Activated naive CD4-positive, alpha-beta T cell treated with anti-CD3 and anti-CD28 coated beads, Interleukin-2, amount 10 ng/mL, durations not matched to agents 7 days and 5 days (primary cell): ENCODE results near the gene CPT1B.
"Not testable (repeated sequence)": the region's sequence is repeated elsewhere in the genome, so short reads cannot be mapped to it uniquely, and the experiment has no call there.

ENCODE experiments used
- CTCF ChIA-PET: fragments of 350-600 bp; sonication (Branson Sonifier 250); formaldehyde crosslinking; loops from one replicate; lab custom pipeline; 2021; ENCODE audit warnings: antibody characterized with exemption; lab: Charles Lee
- DNase-seq: peaks from one replicate; pipeline ENCODE4 v3.0.0-alpha.2; 2020
- H3K27ac Mint-ChIP-seq: one replicate; pipeline ENCODE4 v1.8.0; 2021; ENCODE audit warnings: mild to moderate bottlenecking, moderate library complexity, mixed read lengths
- H3K27me3 Mint-ChIP-seq: one replicate; pipeline ENCODE4 v1.8.0; 2021; ENCODE audit warnings: mild to moderate bottlenecking, mixed read lengths
- H3K36me3 Mint-ChIP-seq: one replicate; pipeline ENCODE4 v1.8.0; 2021; ENCODE audit warnings: mixed read lengths
- H3K4me1 Mint-ChIP-seq: one replicate; pipeline ENCODE4 v1.8.0; 2021; ENCODE audit warnings: mixed read lengths
- H3K4me3 Mint-ChIP-seq: one replicate; pipeline ENCODE4 v1.8.0; 2021; ENCODE audit warnings: mild to moderate bottlenecking, moderate library complexity, mixed read lengths
- H3K9me3 Mint-ChIP-seq: one replicate; pipeline ENCODE4 v1.8.0; 2021; ENCODE audit warnings: mixed read lengths

Gene CPT1B

DNA sequence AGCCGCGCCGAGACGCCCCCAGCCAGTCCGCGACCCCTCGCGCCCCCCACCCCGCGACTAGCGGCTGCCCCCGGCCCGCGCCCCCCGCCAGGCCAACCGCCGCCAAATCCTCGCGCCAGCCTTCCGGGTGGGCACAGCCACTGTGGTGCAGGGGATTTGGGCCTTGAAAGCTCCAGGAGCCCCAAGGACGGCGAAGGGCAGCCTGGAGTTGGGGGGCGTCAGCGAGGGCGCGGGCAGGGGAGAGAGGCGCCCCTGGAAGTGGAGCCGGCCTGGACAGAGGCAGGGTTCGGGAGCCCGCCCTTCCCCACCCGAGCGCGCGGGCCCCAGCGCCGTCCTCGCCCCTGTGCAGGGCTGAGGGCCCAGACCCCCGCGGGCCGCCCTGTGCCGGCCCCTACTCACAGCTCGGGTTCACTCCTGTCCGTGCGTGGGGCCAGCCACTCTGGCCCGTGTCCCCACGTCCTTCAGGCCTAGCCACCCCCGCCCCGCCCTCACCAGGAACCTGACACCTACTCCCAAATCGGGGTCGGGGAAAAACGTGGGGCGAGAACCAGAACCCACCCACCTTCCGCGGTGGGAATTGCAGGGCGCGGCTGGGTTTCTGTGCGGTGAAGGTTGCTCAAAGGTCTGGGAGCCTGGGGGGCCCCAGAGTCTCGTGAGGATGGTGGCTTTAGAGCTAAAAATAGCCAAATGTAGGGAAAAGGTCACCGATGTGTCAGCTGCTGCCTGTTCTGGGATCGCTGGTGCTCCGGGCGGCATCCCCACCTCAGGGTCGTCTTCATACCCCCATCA is at the start of gene CPT1B:
CPT1B (minus strand) TSS at position 441 of the 789 bp plus-strand sequence. CDS start 512 bp downstream, outside the sequence.
- H3K9me3 Mint-ChIP-seq, result no peaks in the 10 kb centered on the region

DNA sequence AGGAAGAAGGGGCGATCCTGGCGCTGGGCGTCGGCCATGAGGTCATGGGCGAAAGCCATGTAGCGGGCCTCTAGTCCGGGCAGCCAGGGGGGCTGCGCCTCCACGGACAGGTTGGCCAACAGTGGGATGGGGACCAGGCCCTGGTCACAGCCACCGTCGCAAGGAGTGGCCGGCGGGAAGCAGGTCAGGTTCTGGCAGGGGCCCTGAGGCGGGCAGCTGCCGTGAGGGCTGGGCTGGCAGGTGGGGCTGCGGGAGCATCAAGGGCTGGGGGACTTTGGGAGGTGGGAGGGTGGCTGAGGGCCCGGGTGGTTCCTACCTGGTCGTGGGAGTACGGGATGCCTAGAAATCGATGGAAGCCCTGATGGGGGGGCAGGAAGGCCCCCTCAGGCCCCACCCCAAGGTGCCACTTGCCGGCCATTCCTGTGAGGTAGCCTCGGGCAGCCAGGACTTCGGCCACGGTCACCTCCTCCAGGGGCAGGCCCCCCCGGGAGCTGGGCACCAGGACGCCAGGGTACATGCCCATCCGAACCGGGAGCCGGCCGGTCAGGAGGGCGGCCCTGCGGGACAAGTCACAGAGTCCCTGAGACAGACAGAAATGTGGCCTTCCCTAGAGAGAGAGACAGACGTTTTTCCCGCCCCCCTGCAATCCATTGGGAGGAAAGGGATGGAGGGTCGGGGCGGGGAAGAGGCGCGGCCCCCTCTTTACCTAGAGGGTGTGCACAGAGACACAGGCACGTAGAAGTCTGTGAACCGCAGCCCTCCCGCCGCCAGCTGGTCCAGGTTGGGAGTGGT is 48.8 kb upstream of the CPT1B start:
- peaks cover 17% of the 10 kb centered on the region for H3K27me3 Mint-ChIP-seq
- CTCF ChIA-PET, result interaction anchor here (0.9 to 1.3 kb wide), 5 partner anchors 10 to 375 kb away, joined by 3 to 5 read pairs (median 4); no protein-coding TSS in a partner anchor
- H3K27ac Mint-ChIP-seq, result peak overlapping the region; percentile 82

More for the DNA sequence above, at the start of gene CPT1B:
- H3K27ac Mint-ChIP-seq, result peak within 1 kb of the TSS; percentile 76
- no peaks in the 10 kb centered on the region for H3K27me3 Mint-ChIP-seq
- H3K4me3 Mint-ChIP-seq, result peak within 1 kb of the TSS; percentile 44
- DNase-seq, result no peak
- peaks cover 25% of the 10 kb centered on the region for H3K36me3 Mint-ChIP-seq
- peaks cover 39% of the 10 kb centered on the region for H3K4me1 Mint-ChIP-seq
- CTCF ChIA-PET, result interaction anchor here (1.1 kb wide), 1 partner anchor 15 kb away, joined by 3 read pairs; the partner anchor contains the start of gene SYCE3

DNA sequence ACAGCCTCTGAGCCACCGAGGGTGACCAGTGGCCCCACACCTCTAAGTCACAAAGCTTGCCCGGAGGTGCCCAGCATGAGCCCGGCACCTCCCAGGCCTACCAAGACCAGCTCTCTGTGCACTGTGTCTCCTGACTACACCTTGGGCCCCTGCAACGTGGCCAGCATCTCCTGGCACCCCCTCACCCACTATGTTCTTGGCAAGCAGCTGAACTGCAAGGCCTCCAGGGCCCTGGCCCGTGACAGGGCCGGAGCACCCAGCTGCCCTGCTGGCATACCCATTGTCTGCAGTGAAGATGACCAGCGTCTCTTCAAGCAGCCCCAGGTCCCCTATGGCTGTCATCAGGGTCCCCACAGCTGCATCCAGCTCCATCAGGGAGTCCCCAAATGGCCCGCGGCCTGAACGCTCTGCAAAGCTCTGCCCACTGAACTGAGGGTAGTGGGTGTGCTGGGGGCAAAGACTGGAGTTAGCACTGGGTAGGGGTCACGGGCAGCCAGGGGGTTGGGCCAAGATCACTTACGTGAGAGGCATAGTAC is 48.2 kb upstream of the CPT1B start:
- Mint-ChIP-seq H3K4me1 (peaks cover 39% of the 10 kb centered on the region), H3K36me3 (peaks cover 9% of the 10 kb centered on the region), H3K27ac (peak overlapping the region; percentile 75), H3K27me3 (peaks cover 17% of the 10 kb centered on the region), H3K9me3 (no peaks in the 10 kb centered on the region), H3K4me3 (peak overlapping the region; percentile 69)
- CTCF ChIA-PET, result interaction anchor here (1.1 to 1.3 kb wide), 2 partner anchors 64 to 118 kb away, joined by 4 to 5 read pairs; no protein-coding TSS in a partner anchor
- DNase-seq, result no peak

More for the DNA sequence above, 48.8 kb upstream of the CPT1B start:
- no peaks in the 10 kb centered on the region for H3K9me3 Mint-ChIP-seq
- peaks cover 33% of the 10 kb centered on the region for H3K4me1 Mint-ChIP-seq
- DNase-seq, result no peak
- H3K36me3 Mint-ChIP-seq, result peaks cover 9% of the 10 kb centered on the region
- H3K4me3 Mint-ChIP-seq, result peak overlapping the region; percentile 84

DNA sequence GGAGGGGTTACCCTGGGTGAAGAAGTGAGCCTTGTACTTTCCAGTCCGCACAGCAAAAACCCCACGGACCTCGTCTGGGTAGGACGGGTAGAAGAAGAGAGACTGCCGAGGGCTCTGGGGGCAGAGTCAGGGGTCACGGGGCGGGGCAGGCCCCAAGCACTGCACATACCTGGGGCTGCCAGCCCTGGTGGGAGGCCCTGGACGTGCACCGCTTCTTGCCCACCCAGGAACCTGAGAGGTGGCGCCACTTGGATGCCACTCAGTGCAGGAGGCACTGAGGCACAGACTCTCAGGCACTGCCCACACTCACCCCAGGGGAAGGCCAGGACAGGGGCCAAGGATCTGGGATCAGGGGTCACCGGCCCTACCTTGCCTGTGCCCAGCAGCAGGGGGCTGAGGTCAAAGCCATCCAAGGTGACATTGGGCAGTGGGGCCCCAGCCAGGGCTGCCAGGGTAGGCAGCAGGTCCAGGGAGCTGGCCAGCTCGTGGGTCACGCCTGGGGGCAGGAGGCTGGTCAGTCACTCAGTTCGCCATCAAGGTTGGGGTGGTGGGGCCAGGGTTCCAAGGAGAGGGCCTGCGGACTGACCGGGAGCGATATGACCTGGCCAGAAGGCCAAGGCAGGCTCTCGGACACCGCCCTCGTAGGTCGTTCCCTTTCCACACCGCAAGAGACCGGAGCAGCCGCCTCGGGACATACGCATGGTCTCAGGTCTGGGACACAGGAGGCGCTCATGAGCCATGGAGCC is 47.5 kb upstream of the CPT1B start:
- Mint-ChIP-seq H3K27ac (no peak overlapping the region), H3K9me3 (no peaks in the 10 kb centered on the region), H3K27me3 (peaks cover 17% of the 10 kb centered on the region), H3K4me3 (no peak overlapping the region), H3K36me3 (peaks cover 9% of the 10 kb centered on the region), H3K4me1 (peaks cover 46% of the 10 kb centered on the region)
- CTCF ChIA-PET, result interaction anchor here (1.1 to 1.3 kb wide), 2 partner anchors 65 to 117 kb away, joined by 4 to 5 read pairs; no protein-coding TSS in a partner anchor
- DNase-seq, result no peak

DNA sequence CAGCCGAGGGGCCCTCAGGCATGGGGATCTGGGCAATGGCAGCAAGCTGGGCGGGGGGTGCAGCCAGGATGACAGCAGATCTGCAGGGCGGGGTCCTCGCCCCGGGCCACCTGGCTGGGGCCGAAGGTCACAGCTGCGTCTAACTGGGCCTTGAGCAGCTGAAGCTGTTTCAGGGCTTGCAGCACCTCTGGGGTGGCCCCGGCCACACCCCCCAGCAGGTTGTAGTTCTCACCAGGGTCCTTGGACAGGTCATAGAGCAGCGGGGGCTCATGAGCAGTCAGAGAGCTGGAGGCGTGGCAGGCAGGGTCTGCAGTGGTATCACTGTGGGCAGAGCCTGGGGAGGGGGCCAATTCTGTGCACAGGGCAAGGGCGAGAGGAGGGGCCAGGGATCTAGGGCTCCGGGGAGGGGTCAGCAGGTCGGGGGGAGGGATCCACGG is 46.9 kb upstream of the CPT1B start:
- peaks cover 9% of the 10 kb centered on the region for H3K36me3 Mint-ChIP-seq
- no peak overlapping the region for H3K4me3 Mint-ChIP-seq
- H3K9me3 Mint-ChIP-seq, result no peaks in the 10 kb centered on the region
- CTCF ChIA-PET, result no interaction called here
- no peak for DNase-seq
- H3K4me1 Mint-ChIP-seq, result peaks cover 52% of the 10 kb centered on the region
- peaks cover 15% of the 10 kb centered on the region for H3K27me3 Mint-ChIP-seq
- peak overlapping the region; percentile 33 for H3K27ac Mint-ChIP-seq

DNA sequence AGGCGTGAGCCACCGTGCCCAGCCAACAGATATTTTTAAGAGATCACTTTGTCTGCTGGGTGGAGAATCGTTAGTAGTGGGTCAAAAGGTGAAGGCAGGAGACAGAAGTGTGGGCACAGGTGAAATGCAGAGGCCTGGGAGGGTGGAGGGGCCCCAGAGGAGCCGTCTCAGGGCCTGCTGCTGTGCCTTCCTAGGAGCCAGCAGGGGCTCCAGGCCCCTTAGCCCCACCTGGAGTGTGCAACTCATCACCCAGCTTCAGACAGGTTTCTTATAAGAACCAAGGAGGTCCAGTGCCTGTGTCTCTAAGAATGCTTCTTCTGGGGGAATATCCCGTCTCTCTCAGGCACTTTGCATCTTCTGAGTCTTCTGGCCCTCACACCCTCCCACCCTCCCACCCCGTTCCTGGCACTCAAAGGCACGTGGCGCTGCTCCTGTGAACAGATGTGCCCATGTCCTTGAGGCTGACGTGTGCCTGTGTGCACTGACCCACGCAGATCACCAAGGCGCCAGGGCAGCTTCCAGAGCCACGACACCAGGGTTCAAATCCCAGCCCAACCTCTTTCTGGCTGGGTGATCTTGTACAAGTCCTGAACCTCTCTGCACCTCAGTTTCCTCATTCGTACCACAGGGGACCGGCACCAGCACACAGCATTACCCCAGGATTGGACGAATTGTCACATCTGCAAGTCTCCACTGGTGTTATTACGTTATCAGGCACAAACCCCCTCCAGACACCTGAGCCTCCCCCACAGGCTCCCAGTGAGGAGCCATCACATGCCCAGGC is 46.3 kb upstream of the CPT1B start:
- Mint-ChIP-seq H3K4me3 (no peak overlapping the region), H3K27me3 (peaks cover 9% of the 10 kb centered on the region)
- CTCF ChIA-PET, result no interaction called here

DNA sequence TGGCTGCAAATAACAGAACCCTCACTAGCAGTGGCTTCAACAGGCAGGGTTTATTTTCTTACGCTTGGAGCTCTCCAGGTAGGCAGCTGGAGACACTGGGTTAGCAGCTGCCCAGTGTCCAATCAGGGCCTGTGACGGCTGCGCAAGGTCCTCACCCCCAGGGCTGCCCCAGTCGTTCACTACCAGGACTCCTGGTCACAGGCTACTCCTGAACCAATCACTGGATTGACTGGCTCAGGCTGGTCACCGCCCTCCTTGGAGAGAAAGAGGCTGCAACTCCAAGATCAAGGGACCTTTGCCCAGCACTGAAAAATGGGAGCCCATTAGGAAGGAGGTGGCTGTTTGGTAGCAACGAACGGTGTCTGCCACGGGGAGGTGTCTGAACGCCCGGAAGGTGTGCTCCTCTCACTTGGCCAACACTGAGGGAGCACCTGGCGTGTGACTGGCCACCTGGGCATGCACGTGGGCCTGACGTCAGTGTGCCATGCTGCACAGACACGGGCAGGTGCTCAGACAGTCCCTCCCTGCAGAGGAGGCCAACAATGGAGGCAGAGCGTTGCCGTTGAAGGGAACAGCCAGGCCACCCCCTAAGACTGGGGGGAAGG is 44.6 kb upstream of the CPT1B start:
- Mint-ChIP-seq H3K4me1 (peaks cover 54% of the 10 kb centered on the region), H3K36me3 (peaks cover 7% of the 10 kb centered on the region), H3K27me3 (no peaks in the 10 kb centered on the region), H3K27ac (peak overlapping the region; percentile 100), H3K4me3 (peak overlapping the region; percentile 85), H3K9me3 (no peaks in the 10 kb centered on the region)
- CTCF ChIA-PET, result interaction anchor here (2.2 to 3.7 kb wide), 3 partner anchors 69 to 95 kb away, joined by 6 to 46 read pairs (median 14); partner anchors contain the start of genes SCO2 and TYMP
- DNase-seq, result no peak

More for the DNA sequence above, 46.3 kb upstream of the CPT1B start:
- peaks cover 58% of the 10 kb centered on the region for H3K4me1 Mint-ChIP-seq
- no peaks in the 10 kb centered on the region for H3K9me3 Mint-ChIP-seq
- no peak overlapping the region for H3K27ac Mint-ChIP-seq
- peaks cover 9% of the 10 kb centered on the region for H3K36me3 Mint-ChIP-seq
- DNase-seq, result no peak

DNA sequence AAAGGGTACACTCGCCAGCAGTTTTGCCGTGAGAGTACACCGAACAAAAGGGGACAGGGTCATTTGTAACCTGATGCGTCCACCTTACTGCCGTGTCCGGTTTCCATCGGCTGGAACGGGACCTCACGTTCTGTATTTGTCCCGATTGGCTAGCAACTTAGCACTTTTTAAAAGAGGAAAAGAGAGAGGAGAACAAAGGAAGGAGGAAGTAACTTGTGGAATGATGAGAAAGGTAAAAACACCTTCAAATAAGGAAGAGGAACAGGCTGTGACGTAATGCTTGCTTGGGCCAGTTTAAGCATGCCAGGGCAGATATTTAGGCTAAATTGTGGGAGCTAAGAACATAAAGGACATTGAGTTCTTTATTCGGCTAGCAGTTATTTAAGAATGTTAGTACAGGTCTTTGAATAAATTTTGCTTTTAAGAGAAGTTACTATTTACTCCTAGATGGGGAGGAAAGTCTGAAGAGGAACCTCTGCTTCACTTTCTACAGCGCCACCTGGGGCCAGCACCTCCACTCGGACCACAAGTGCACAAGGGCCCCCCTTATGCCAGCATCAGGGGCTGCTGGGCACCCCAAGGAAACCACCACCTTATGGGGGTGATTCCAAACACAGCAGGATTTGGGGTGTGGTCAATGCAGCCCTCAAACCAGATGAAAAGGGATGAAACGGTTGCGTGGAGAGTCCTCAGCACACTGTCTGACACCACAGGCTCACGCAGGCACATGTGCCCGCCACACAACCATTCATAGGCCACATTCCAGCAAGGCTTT is 43.9 kb upstream of the CPT1B start:
- no peaks in the 10 kb centered on the region for H3K27me3 Mint-ChIP-seq
- H3K36me3 Mint-ChIP-seq, result peaks cover 7% of the 10 kb centered on the region
- H3K4me3 Mint-ChIP-seq, result peak overlapping the region; percentile 85
- peak overlapping the region; percentile 100 for H3K27ac Mint-ChIP-seq
- peak; percentile 61 for DNase-seq
- no peaks in the 10 kb centered on the region for H3K9me3 Mint-ChIP-seq
- peaks cover 54% of the 10 kb centered on the region for H3K4me1 Mint-ChIP-seq
- CTCF ChIA-PET, result interaction anchor here (1.2 to 3.7 kb wide), 15 partner anchors 17 to 381 kb away, joined by 3 to 46 read pairs (median 5); partner anchors contain the start of genes SCO2, TUBGCP6 and TYMP

DNA sequence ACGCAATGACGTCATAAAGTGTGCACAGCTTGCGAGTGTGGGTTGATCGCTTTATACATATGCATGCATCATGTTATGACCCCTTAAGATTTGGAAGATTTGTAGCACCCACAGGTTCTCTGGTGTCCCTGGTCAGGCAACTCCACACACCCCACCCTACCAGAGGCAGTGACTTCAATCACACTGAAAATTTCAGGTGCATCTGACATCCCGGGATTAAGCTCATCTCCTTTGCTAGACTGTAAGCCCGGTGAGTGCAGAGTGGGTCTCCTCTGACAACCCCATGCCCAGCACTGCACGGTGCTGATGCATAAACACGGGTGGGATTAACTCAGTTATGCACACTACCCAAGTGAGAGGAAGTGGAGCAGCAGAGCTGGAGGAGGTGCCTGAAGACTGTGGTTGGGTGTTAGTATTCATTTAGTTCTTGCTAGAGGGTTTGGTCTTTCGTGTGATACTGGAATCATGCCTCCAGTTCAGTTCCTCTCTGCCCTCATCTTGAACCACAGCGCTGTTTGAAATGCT is 43.2 kb upstream of the CPT1B start:
- Mint-ChIP-seq H3K27me3 (no peaks in the 10 kb centered on the region), H3K9me3 (no peaks in the 10 kb centered on the region), H3K27ac (peak overlapping the region; percentile 100), H3K36me3 (peaks cover 5% of the 10 kb centered on the region), H3K4me3 (peak overlapping the region; percentile 85), H3K4me1 (peaks cover 48% of the 10 kb centered on the region)
- CTCF ChIA-PET, result interaction anchor here (0.9 to 3.7 kb wide), 31 partner anchors 9 to 381 kb away, joined by 3 to 46 read pairs (median 4); partner anchors contain the start of genes KLHDC7B, LMF2, NCAPH2 and SBF1
- peak; percentile 70 for DNase-seq

DNA sequence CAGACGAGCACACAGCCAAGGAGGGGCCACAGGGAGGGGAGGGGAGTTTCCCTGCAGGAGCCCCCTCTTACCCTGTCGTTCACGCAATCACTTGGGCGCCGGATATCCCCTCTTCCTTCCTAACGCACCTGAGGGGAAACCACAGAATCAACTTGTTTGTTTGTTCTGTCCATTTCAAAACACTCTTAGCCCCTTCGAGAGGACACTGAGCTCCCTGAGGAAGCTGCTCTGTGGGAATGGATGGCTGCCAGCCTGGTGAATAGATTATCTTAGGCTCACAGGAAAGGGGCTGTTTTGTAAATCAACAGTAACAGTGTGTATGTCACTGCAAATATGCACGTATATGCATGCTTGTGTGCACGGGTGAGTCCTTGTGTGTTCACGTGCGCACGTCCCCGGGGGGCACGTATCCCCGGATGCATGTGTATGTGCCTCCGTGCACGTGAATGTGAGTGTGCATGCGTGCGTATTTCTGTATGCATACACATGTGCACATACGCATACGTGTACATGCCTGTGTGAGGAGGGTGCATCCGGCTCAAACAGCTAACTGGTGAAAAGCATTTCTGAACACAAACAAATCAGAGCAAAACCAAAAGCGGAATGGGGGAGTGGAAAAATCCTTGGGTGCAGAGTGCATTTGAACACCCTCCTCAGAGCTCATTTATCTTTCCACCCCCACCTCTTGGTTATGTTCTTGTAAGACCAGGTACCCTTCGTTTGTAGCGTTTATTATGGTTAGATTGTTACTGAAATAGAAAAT is 42.5 kb upstream of the CPT1B start:
- H3K4me3 Mint-ChIP-seq, result peak overlapping the region; percentile 85
- peaks cover 5% of the 10 kb centered on the region for H3K36me3 Mint-ChIP-seq
- H3K4me1 Mint-ChIP-seq, result peaks cover 46% of the 10 kb centered on the region
- peak overlapping the region; percentile 100 for H3K27ac Mint-ChIP-seq
- DNase-seq, result peak; percentile 86
- H3K27me3 Mint-ChIP-seq, result no peaks in the 10 kb centered on the region
- CTCF ChIA-PET, result interaction anchor here (0.6 to 3.7 kb wide), 35 partner anchors 9 to 380 kb away, joined by 3 to 46 read pairs (median 4); partner anchors contain the start of genes KLHDC7B, LMF2, NCAPH2 and SBF1
- no peaks in the 10 kb centered on the region for H3K9me3 Mint-ChIP-seq

DNA sequence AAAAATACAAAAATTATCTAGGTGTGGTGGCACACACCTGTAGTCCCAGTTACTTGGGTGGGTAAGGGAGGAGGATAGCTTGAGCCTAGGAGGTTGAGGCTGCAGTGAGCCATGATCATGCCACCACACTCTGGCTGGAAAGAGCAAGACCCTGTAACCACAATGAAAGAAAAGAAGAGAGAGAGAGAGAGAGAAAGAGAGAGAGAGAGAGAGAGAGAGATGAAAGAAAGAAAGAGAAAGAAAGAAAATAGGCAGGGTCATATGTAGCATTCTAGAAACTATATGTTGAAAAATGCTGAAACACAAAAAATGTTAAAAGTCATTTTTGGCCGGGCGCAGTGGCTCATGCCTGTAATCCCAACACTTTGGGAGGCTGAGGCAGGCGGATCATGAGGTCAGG is 36.1 kb upstream of the CPT1B start:
- H3K27ac Mint-ChIP-seq, H3K4me3 Mint-ChIP-seq, H3K9me3 Mint-ChIP-seq, H3K36me3 Mint-ChIP-seq, DNase-seq, CTCF ChIA-PET: not testable (repeated sequence)
- peaks cover 19% of the 10 kb centered on the region for H3K4me1 Mint-ChIP-seq
- H3K27me3 Mint-ChIP-seq, result peaks cover 52% of the 10 kb centered on the region
